Measurements from ENCODE around the gene SPATA9. TPM values are rescaled to one million over a fixed set of nuclear protein-coding genes. Genes with fewer than 3 reads are reported as not detected.

SPATA9 gene
- total RNA-seq, 1 experiment from 2014 or later: not detected

GRCh38 chr5:95699337-95699736, 16.5 kb upstream of the SPATA9 start:
- Histone ChIP-seq H3K9ac (ENCODE audit: low read length) (no peak overlapping the region), H3K9me2 (ENCODE audit: insufficient read depth) (0 out of 2 replicates have a peak, but pooled peaks cover 2% of the 10 kb centered on the region), H3K27ac (ENCODE audit: low read depth, low read length) (no peak overlapping the region), H3K36me3 (ENCODE audit: control insufficient read depth in 1 of 2, insufficient read depth in 2 of 2, low read length in 2 of 2) (no peaks in the 10 kb centered on the region), H3K27me3 (ENCODE audit: insufficient read depth, low read length) (no peaks in the 10 kb centered on the region), H3K9me3 (ENCODE audit: control insufficient read depth in 1 of 2, insufficient read depth in 1 of 2, low read depth in 1 of 2, low read length in 2 of 2) (no peaks in the 10 kb centered on the region), H2AFZ (ENCODE audit: low read depth, low read length, poor library complexity, severe bottlenecking) (no peak overlapping the region), H3K4me3 (replicated peaks in 1 of 2; ENCODE audit: low read depth in 1 of 2, low read length in 2 of 2) (no peak overlapping the region), H4K20me1 (ENCODE audit: insufficient read depth) (no peaks in the 10 kb centered on the region), H3K4me2 (ENCODE audit: low read length) (no peak overlapping the region), H3K79me2 (ENCODE audit: insufficient read depth, low read length) (no peaks in the 10 kb centered on the region), H3K4me1 (ENCODE audit: control insufficient read depth in 1 of 2, insufficient read depth in 2 of 2, low read length in 2 of 2) (no peaks in the 10 kb centered on the region)
- RAD21 ChIA-PET (ENCODE audit: low non-redundant PET in 1 of 2, low total read pairs in 2 of 2, uncharacterized antibody in 2 of 2, unreplicated experiment in 2 of 2): no interaction called here
- no TSS peak for BruUV-seq (replicated peaks)
- POLR2A ChIA-PET: no interaction called here
- ATAC-seq: no peak
- CTCF ChIA-PET: no interaction called here
- TF ChIP-seq EGR1 (IDR thresholded peaks at IDR 0.05; ENCODE audit: low read depth) (no peak), ZNF274 (IDR thresholded peaks at IDR 0.05; ENCODE audit: low read depth, low read length) (no peak), RAD21 (IDR thresholded peaks at IDR 0.05; ENCODE audit: low read depth) (no peak), ZFX (IDR thresholded peaks at IDR 0.05) (no peak), REST (IDR thresholded peaks at IDR 0.05; ENCODE audit: low read depth) (no peak), ZBTB33 (IDR thresholded peaks at IDR 0.05; ENCODE audit: extremely low read depth, insufficient replicate concordance, low read length) (no peak), ATF3 (IDR thresholded peaks at IDR 0.05) (no peak), CBX3 (IDR thresholded peaks at IDR 0.05; ENCODE audit: low read depth) (no peak), EZH2 (IDR thresholded peaks at IDR 0.05) (no peak), MAX (IDR thresholded peaks at IDR 0.05) (no peak)
- no peak for DNase-seq (ENCODE audit: low read depth, low spot score)
- intact Hi-C loops (cut with micrococcal nuclease): no loop called here

Data from HCT116 (cell line).